GM18909 (cell line): ENCODE measurements around the gene POGK.
"Not testable (repeated sequence)": the region's sequence is repeated elsewhere in the genome, so short reads cannot be mapped to it uniquely, and the experiment has no call there.

ENCODE experiments used
- ATAC-seq: cut with Tn5 transposase; IDR thresholded peaks from one replicate; pipeline ENCODE4 v1.9.1; 2021; ENCODE audit warnings: mild to moderate bottlenecking; ENCODE audit not compliant: unreplicated experiment, poor library complexity

Gene POGK

GRCh38 chr1:166849135-166849534 lies 9.9 kb downstream of the POGK start:
- no peak for ATAC-seq

GRCh38 chr1:166852918-166853317 lies 13.6 kb downstream of the POGK start:
- ATAC-seq, result no peak

GRCh38 chr1:166855558-166855957 lies 16.3 kb downstream of the POGK start:
- ATAC-seq, result no peak

- ATAC-seq, result no peak
These were observed 18.7 kb downstream of the POGK start for GRCh38 chr1:166857995-166858394.

GRCh38 chr1:166858726-166859419 lies 19.6 kb downstream of the POGK start:
- no peak for ATAC-seq

GRCh38 chr1:166859597-166859996 lies 20.3 kb downstream of the POGK start:
- no peak for ATAC-seq

- ATAC-seq, result no peak
These were observed 26.7 kb downstream of the POGK start for GRCh38 chr1:166865926-166866325.

- ATAC-seq, result no peak
These were observed 29.4 kb downstream of the POGK start for GRCh38 chr1:166868639-166869038.

- no peak for ATAC-seq
These were observed 30.2 kb downstream of the POGK start for GRCh38 chr1:166869318-166870099.

- no peak for ATAC-seq
These were observed 31.3 kb downstream of the POGK start for GRCh38 chr1:166870584-166870983.

GRCh38 chr1:166874464-166874863 lies 35.2 kb downstream of the POGK start:
- no peak for ATAC-seq

- ATAC-seq, result no peak
These were observed 36.0 kb downstream of the POGK start for GRCh38 chr1:166875302-166875733.

GRCh38 chr1:166875734-166876539 lies 36.7 kb downstream of the POGK start, which contains the start of gene TADA1:
Gene TADA1, minus strand, starts transcription at chr1:166876264. Its CDS starts 31 bp downstream, at chr1:166876233.
- ATAC-seq, result peak; percentile 90

GRCh38 chr1:166876540-166876838 lies 37.2 kb downstream of the POGK start:
- peak; percentile 3 for ATAC-seq

- ATAC-seq, result not testable (repeated sequence)
These were observed 39.1 kb downstream of the POGK start for GRCh38 chr1:166878173-166878917.

- no peak for ATAC-seq
These were observed 43.6 kb downstream of the POGK start for GRCh38 chr1:166882893-166883292.

- peak; percentile 72 for ATAC-seq
These were observed 44.9 kb downstream of the POGK start for GRCh38 chr1:166884040-166884642.

GRCh38 chr1:166884971-166885370 lies 45.7 kb downstream of the POGK start:
- ATAC-seq, result peak; percentile 59

GRCh38 chr1:166888373-166889111 lies 49.3 kb downstream of the POGK start:
- no peak for ATAC-seq
